LNCAP (cell line): ENCODE results near the gene ZNF729.

Experiments
- TF ChIP-seq, protein P1 (sequence below): fragments of 450-650 bp; IDR thresholded peaks from 2 replicates; pipeline ENCODE4 v1.5.1; 2017; ENCODE audit warnings: mild to moderate bottlenecking

Gene ZNF729

DNA sequence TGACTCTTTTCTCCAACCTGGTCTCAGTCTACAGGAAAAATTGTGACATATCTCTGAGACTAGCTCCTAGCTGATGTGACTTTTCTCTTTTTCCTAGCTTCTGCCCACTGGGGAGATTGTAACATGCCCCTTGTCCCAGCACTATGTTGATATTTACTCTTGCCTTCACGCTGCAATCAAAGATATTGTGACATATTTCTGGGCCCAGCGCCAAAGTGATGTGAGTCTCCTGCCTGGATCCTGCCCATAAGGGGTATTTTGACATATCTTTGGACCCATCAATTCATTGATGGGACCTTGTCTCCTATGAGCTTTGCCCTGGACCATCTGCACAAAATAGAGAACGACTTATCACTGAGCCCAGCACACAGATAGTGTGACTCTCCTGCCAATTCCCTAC, 41.1 kb downstream of the ZNF729 start:
- TF ChIP-seq, protein P1, sequence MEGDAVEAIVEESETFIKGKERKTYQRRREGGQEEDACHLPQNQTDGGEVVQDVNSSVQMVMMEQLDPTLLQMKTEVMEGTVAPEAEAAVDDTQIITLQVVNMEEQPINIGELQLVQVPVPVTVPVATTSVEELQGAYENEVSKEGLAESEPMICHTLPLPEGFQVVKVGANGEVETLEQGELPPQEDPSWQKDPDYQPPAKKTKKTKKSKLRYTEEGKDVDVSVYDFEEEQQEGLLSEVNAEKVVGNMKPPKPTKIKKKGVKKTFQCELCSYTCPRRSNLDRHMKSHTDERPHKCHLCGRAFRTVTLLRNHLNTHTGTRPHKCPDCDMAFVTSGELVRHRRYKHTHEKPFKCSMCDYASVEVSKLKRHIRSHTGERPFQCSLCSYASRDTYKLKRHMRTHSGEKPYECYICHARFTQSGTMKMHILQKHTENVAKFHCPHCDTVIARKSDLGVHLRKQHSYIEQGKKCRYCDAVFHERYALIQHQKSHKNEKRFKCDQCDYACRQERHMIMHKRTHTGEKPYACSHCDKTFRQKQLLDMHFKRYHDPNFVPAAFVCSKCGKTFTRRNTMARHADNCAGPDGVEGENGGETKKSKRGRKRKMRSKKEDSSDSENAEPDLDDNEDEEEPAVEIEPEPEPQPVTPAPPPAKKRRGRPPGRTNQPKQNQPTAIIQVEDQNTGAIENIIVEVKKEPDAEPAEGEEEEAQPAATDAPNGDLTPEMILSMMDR, result no peak

DNA sequence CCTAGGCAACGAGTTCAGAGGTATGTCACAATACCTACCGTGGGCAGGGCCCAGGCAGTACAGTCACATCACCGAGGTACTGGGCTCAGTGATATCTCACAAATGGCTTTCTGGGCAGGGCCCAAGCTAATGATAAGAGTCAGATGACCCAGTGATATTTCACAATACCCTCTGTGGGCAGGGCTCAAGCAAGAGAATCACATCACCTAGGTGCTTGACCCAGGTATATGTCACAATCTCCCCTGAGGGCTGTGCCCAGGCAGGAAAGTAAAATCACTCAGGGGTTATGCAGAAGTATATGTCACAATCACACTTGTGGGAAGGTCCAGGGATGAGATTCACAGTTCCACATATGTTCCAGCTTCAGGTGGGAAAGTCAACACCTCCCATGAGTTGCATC, 45.3 kb downstream of the ZNF729 start:
- TF ChIP-seq, protein P1, result no peak

DNA sequence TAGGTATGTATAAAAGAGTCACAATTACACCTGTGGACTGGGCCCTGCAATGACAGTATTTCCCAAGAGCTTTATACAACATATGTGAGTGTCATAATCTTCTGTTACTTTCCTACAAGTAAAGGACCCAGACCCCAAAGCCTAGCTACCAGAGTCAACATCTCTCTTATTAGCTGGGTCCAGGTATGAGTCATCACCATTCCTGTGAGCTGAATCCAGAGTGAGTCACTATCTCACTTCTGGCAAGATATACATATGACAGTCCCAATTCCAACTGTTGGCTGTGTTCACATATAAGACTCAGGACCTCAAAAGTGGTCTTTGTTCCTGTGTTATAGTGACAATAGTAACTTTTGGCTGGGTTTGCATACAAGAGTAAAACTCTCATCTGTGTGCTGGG, 46.7 kb downstream of the ZNF729 start:
- TF ChIP-seq, protein P1, result no peak

DNA sequence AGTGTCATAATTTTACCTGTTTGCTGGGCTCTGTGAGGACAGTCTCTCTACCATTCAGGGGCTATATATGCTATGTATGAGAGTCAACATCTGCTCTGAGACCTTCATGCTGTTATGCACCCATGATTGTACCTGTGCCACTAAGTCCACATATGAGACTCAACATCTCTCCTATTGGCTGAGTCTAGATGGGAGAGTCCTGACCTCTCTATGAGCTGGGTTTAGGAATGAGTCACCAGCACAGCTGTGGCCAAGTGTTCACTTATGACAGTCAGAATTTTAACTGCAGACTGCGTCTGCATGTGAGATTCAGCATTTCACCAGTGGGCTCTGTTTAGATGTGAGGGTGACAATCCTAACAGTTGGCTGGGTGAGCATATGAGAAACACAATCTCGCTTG, 49.5 kb downstream of the ZNF729 start:
- TF ChIP-seq, protein P1, result no peak

DNA sequence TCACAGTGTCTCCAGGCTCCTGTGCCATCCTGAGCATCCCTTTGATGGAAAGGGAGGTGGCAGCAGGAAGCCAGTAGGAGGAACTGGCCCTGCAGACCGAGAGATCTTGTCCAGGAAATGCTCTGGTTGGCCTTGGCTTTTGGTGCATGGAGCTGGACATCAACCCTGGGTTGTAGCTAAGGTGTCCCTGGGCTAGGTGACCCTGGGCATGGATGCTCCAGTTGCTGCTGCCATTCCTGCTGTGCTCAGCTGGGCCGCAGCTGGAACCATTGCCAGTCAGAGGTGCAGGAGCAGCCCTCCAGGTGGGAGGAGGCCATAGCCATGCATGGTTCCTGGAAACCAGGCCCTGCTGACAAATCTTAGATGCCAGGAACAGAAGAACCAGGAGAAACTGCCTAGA, 68.4 kb downstream of the ZNF729 start:
- TF ChIP-seq, protein P1, result no peak
